Choroid plexus epithelial cell (primary cell): ENCODE measurements around the gene EXO1.

Experiments
- DNase-seq: peaks from one replicate; pipeline ENCODE4 v3.0.0-alpha.2; 2010; ENCODE audit warnings: low read depth
- H3K4me3 ChIP-seq: 2 replicates; pipeline ENCODE4 v1.5.1; 2011; ENCODE audit warnings: low read depth, mild to moderate bottlenecking, control low read depth, low read length, moderate library complexity
- TF ChIP-seq, protein P1 (sequence below): conservative IDR thresholded peaks from 2 replicates; pipeline ENCODE4 v1.5.1; 2011; ENCODE audit warnings: low read depth, mild to moderate bottlenecking, control low read depth, inconsistent platforms, low read length, moderate library complexity

Gene EXO1

DNA sequence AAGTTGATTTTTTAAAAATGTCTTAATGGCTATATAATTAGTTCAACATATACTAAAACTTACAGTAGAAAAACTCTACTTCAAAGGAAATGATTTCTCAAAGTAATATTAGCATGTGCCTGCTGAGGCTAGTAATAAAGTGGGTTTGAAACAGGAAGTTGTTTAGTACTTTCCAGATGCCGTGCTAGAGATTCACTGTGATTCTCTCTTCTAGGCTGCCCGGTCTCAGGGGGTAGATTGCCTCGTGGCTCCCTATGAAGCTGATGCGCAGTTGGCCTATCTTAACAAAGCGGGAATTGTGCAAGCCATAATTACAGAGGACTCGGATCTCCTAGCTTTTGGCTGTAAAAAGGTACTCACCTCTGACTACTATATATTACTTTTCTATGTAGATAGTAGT lies 9.1 kb downstream of the EXO1 start:
- no peak overlapping the region for H3K4me3 ChIP-seq
- peak; percentile 36 for DNase-seq
- TF ChIP-seq, protein P1, sequence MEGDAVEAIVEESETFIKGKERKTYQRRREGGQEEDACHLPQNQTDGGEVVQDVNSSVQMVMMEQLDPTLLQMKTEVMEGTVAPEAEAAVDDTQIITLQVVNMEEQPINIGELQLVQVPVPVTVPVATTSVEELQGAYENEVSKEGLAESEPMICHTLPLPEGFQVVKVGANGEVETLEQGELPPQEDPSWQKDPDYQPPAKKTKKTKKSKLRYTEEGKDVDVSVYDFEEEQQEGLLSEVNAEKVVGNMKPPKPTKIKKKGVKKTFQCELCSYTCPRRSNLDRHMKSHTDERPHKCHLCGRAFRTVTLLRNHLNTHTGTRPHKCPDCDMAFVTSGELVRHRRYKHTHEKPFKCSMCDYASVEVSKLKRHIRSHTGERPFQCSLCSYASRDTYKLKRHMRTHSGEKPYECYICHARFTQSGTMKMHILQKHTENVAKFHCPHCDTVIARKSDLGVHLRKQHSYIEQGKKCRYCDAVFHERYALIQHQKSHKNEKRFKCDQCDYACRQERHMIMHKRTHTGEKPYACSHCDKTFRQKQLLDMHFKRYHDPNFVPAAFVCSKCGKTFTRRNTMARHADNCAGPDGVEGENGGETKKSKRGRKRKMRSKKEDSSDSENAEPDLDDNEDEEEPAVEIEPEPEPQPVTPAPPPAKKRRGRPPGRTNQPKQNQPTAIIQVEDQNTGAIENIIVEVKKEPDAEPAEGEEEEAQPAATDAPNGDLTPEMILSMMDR: no peak

DNA sequence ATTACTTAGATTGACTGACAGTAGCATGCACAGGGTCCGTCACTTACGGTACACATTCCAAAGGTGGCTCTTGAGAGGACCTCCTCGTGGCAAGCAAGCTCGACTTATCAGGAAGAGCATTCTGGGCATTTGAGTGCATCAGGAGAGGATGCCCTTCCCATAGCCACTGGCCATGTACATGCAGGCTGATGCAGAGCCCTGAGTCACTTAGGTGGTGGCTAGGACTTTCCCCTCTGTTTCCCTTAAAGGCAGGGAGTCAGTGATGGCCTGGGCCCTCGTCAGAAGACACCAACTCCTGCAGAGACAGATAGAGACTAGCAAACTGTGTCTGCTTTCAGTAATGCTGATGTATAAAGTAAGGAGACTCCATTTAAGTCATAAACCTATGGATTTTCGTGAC lies 12.9 kb downstream of the EXO1 start:
- no peak for DNase-seq
- TF ChIP-seq, protein P1: no peak
- no peak overlapping the region for H3K4me3 ChIP-seq

DNA sequence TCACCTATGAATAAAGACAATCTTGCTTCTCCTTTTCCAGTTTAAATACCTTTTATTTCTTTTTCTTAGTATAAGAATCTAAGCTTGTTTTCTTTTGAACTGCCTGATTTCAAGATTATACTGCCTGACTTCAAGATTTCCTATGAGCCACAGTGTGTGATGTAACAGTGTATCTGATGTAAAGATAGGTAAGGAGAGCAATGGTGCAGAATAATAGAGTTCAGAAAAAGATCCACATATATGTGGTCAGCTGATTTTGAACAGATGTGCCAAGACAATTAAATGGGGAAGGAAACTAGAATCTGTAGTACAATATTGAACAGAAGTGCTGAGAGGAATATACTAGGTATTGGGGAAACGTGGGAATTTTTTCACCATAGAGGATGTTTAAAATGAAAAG lies 21.0 kb downstream of the EXO1 start:
- TF ChIP-seq, protein P1: no peak
- no peak overlapping the region for H3K4me3 ChIP-seq
- DNase-seq: no peak

DNA sequence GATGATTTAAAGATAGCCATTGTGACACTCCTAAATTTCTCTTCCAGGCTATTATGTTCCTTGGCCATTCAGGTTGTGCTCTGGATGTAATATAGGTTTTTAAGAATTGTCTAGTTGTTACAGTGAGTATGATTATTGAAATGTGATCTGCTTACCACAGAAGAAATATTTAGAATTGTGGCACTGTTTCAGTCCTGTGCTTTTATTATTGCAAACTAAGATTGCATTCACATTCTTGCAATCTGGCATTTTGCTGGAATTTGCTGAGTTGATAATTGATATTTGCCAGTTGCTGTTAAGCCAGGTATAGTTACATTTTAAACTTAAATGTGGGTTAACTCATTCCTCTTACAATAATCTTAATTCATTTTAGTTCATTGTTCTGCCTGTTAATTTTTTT lies 22.3 kb downstream of the EXO1 start:
- TF ChIP-seq, protein P1: no peak
- DNase-seq: peak; percentile 14
- no peak overlapping the region for H3K4me3 ChIP-seq

DNA sequence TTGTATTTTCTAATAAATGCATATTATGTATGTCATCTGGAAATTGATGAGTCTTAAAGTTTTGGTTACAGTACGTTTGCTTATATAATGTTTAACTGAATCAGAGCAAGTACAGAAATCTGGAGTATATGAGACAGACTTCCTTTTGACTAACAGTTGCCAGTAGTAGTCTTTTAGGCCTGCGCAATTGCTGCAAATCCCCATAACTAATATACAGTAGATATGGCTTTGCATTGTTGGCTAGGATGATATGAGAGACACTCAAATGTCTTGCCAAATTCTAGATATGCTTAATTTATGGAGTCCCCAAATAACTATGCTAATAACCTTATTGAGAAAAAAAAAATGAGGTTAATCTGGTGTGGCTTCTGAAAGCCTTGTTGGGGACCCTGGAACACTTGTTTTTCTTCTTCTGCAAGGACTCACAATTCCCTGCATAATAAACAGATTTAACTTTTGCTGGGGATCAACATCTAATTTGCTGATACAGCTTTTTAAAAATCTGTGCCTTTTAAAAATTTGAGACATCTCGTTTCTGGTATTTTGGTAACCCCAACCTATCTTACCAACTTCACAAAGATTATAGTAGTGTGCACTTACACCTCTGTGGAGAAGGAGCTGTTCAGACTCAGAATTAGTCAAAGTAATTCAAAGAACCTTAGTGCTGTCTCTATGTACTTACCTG lies 22.9 kb downstream of the EXO1 start:
- DNase-seq: no peak
- TF ChIP-seq, protein P1: no peak
- H3K4me3 ChIP-seq: no peak overlapping the region

DNA sequence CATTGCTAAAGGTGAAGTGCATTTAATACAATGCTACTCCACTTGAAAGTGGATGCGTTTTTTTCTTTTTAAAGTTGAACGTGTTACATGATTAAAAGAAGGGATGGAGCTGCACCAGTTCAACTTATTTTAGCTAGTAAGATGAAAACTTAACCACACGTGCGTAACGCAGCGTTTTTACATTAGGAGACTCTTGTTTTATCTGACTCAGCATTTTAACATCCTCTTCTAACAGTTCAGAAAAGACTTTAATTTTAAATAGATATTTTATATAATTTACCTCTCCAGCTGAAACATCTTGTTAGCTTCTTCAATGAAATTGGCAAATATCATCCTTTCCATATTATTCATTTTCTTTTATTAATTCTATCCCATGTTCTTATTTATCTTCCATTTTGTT lies 33.4 kb downstream of the EXO1 start:
- DNase-seq: no peak
- TF ChIP-seq, protein P1: no peak
- H3K4me3 ChIP-seq: no peak overlapping the region

DNA sequence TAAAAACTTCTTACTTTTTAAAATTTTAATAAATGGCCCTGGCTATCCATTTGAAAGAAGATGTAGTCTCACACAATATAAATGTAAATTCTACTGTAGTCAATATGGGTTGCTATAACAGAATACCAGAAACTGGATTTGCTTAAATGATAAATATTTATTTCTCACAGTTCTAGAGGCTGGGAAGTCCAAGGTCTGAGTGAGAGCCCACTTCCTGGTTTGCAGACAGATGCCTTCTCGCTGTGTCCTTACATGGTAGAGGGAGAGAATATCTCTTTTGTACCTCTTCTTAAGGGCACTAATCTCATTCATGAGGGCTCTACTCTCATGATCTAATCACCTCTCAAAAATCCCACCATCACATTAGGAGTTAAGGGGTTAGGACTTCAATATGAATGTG lies 35.2 kb downstream of the EXO1 start:
- no peak overlapping the region for H3K4me3 ChIP-seq
- TF ChIP-seq, protein P1: no peak

More for the DNA sequence above, 35.2 kb downstream of the EXO1 start:
- no peak for DNase-seq
